Glomerular visceral epithelial cell (primary cell): ENCODE results near the gene AGAP3.

Experiments used
- DNase-seq: peaks from one replicate; pipeline ENCODE4 v3.0.0-alpha.2; 2016; ENCODE audit errors: extremely low spot score

AGAP3 gene

DNA sequence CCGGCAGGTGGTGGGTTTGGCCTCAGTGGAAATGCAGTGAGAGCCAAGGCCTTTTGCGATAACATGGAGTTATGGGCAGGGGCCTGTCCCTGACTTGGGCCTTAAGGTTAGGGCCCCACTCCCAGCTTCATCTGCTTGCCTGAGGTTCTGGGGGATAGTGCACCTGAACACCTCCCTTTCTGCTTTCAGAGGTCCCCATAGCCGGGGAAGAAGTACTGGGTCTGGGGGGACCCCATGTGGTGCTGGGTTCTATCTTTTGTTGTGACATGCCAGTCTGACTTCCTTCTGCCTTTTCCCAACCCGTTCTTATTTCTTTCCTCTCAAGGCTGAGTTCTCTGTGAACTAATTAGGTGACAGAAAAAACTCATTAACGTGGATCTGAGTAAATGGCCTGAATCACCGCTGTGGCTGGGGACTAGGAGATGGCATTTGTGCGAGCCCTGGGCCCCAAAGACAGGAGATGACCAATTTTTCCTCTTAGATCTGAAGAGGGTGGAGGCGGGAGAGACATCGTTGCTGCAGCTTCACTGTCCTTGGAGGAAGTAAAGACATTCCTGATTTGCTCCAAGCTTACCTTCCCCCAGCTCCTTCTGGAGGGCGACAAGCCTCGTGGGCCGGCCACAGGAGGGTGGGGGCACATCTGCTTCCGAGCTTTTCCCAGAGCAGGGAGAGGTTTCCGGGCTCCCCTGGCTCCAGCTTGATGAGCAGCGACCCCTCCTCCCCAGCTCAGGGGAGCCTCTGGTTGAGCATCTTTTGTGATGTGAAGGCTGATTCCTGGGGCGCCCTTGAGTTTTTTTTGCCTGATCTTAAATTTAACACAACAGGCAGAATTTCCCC lies 2.0 kb downstream of the AGAP3 start:
- DNase-seq = no peak

DNA sequence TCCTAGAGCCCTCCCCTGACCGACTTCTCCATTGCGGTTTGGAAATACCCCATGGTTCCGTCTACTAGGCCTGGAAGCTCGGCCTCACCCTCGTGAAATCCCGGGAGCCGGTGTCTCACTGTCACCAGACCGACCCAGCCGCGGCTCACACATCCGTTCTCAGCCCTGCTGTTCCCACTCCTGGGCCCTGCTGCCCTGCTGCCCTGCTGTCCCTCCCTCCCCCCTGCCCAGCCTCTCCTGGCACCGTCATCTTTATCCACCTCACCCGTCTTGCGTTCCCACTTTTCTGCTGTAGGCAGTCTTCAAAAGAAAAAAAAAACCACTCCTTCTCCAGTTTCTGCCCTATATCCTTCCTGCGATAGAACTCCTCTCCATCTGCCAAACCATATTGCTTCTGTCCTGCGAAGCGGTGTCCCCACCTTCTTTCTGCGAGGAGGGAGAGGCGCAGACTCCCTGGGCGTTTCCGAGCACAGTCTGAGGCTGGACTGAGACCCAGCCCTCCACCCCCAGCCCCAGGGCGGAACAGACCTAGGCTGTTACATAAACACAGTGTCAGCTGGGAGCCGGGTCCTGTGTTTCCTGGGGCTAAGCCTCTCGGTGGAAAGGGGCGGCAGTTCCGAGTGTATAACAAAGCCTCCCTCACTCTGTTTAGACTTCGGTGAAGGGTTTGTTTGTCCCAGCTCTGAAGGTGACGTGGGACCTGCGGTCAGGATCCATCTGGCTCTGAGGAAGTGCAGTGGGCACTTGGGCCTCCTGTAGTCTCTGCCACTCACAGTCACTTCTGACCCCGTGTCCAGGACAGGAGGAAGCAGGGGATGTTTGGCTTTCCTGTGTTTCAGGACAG lies 2.8 kb downstream of the AGAP3 start:
- no peak for DNase-seq

DNA sequence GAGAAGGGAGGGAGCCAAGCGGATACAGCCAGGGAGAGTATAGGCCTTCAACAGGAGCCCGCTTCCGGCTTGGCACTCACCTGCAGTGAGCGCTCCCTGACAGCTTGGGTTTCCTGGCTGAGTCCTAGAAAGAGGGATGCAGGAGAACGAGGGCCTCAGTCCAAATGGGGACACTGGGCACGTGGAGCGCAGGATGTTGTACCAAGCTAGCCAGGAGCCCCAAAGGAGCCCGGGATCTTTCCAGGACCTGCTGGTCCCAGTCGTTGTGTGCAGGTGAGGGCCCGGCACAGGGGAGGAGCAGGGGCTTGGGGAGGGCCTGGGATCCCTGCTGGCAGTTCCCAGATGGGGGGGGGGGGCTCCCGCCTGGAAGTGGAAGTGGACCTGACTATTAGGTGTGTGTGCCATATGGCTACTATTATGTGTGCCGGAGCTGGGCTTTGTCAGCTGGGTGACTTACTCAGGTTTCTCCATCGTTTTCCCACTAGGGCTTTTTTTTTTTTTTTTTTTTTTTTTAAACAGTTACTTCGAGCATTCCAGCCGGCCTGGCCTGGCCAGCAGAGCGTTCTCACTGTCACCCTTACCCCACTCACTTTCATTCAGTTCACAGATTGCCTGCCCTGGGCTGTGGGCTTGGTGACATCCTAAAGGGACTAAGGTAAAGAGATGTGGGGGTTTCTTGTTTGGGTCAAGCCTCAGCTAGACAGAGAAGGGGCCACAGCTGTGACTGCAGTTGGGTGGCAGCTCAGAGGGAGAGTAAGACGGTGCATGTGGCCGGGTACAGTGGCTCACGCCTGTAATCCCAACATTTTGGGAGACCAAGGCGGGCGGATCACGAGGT lies 3.8 kb downstream of the AGAP3 start:
- DNase-seq = no peak

DNA sequence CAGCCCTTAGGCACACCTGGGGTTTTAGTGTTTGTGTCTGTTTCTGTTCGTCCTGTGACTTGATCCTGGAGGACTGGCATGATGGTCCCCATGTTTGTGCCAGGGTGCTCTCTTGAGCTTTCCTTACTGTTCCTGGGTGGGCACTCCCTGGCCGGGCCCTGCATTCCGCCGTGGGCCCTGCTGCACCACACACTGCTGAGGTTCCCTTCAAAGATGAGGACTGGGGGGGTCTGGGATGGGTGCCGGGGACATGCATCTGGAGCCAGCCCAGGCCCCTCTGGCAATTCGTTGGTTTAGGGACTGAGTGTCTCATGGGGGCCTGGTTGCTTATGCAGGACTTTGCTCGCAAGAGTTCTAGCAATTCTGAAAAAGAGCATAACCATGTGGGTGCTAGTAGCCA lies 4.7 kb downstream of the AGAP3 start:
- no peak for DNase-seq

DNA sequence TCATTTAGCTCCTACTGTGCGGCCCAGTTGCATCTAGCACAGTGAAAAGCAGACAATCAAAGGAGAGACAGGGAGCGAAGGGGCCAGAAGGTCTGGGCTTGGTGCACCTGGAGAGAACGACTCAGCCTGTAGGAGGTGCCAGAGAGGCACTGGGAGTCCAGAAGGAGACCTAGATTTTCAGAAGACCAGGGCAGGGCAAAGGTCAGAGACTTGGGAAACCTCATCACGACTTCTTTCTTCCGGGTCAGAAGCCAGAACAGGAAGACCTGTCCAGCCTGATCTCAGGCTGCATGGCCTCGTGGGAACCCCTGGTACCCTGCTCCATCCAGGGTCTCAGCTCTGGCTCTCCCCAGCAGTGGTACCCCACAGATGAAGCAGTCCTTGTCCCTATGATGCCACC lies 5.2 kb downstream of the AGAP3 start:
- DNase-seq = no peak

DNA sequence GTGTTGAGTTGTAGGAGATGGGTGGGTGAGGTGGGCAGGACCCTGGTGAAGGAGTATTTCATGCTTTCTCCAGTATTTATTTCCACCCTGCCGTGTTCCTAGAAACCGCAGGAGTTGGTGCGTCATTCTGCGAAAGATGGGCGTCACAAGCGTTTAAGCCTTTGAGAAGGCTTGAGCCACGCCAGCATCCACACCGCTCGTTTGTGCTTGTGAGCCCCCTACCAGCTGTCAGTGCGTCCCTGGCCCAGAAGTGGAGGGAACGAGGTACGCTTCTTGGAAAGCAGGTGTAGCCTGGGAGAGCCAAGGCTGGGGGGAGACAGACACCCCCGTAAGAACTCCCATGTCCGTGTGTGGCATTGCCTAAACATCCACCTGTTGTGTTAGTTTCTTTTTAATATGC lies 5.7 kb downstream of the AGAP3 start:
- no peak for DNase-seq

DNA sequence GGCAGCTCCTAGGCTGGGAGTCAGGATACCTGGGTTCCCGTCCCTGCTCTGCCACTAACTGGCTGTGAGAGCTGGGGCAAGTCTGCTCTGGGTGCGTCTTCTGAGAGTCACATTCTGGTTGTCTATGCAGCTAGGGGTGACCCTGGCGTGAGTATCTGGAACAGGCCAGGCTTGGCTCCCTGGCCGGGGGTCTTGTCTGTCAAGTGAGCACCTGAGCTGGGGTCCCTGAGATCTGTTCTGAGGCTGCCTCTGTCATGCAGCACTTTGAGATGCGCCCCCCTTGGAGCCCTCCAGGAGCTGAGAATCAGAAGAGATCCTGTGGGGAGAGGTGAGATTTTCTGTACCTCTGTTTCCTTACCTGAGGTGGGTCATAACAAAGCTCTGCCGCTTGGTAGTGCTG lies 7.5 kb downstream of the AGAP3 start:
- DNase-seq = no peak

DNA sequence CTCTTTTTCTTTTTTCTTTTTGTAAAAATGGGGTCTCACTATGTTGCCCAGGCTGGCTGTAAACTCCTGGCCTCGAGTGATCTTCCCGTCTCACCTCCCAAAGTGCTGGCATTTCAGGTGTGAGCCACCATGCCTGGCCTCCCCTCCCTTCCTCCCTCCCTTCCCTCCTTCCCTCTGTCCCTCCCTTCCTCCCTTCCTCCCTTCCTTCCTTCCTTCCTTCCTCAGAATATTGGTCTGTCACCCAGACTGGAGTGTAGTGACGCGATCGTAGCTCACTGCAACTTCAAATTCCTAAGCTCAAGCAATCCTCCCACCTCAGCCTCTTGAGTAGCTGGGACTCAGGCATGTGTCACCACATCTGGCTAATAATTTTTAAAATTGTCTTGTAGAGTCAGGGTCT lies 8.4 kb downstream of the AGAP3 start:
- peak; percentile 49 for DNase-seq

DNA sequence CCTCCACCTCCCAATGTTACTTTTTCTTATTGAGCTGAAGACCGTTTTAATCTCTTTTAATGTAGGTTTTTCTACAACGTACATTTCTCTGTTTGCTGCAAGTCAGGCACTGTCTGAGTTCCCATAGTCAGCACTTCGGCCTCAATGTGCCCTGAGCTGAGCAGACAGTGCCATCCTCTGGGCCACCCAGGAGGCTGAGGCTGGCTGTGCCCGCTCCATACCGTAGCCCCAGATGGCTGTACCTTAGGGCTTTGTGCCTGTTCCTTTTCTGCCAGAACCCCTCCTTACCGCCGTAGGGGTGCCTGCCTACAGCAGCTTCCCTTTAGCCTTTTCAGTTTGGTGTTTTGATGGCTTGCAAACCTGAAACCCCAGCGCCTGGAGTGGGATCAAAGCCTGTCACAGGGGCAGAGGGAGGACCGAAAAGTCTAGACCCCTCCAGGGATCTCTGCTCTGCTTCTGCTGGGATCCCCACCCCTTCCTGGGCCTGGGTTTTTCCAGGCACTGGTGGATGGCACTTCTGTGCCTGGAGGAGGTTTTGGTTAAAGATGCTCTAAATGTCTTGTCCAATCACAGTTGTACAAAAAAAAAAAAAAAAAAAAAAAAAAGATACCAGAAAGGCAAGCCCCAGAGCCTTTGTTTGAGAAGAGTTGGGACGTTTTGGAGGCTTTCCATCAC lies 9.0 kb downstream of the AGAP3 start:
- DNase-seq = no peak

DNA sequence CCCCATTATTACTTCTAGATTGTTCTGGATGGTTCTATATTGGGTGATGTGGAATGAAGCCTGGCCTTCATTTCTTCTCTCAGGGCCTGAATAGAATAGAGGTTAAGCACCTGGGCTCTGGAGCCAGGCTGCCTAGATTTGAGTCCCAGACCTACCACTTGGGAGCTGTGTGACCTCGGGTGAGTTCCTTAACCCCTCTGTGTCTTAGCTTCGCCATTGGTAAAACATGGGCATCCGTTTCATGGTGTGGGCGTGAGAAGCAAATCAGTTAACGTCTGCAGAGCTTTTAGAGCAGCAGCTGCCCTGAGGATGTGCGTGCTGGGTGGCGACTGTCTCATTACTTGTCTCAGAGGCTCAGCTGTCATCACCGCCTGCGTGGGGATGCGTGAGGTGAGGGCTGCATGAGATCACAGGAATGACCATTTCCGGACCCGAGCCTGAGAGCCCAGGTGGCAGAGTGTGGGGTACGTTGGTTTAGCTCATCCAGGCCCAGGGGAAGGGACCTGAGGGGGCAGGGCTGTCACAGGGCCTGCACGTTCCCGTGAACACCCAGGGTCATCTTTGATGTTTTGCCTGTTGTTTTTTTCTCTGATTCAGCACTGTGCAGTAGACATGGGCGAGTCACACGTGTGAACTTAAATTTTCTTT lies 9.7 kb downstream of the AGAP3 start:
- DNase-seq = no peak

DNA sequence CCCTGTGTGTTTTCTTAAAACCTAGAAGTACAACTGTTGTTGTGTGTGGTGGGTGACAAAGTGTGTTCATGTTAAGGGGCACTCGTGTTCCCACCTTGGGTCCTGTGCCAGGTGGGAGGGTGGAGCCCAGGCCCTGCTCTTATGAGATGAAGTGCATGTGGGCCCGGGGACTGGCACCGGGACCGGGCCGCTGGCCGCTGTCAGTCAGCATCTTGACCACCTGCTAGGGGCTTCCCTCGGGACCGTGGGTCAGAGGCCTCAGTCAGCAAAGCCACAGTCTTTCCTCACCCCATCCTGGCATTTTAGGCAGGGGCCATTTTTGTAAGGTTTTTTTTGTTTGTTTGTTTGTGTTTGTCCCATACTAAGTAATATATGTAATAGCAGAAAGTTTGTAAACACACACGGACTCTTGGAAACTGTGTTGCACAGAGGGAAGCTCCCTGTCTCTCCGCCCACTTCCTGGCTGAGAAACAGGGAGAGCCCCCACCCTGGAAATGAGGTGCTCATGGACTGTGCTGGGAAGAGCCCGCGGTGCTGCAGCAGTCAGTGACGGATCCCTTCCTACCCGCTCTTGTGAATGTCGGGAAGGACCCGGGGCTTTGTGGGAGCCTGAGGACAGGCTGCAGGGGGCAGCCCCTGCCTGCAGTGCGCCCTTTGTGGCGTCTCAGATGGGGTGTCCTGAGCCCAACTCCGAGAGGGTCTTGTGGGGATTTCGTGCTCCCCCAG lies 13.4 kb downstream of the AGAP3 start:
- no peak for DNase-seq

DNA sequence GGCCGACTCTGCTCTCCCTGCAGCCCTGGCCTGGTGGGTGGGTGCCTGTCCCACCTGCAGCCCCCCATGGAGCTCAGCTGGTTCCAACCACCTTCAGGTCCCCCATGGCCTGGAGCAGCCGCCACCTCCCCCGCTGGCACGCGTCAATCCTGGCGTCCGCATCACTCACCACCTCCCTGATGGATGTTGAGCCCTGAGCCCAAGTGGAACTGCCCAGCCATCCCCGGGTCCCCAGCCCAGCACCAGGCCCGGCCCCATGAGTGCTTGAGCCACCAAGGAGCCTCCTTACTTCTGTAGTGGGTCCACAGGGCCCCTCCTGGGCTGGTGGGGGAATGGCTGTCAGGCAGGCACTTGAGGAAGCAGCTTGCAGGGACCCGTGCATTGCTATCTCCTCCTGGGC lies 14.6 kb downstream of the AGAP3 start:
- no peak for DNase-seq

DNA sequence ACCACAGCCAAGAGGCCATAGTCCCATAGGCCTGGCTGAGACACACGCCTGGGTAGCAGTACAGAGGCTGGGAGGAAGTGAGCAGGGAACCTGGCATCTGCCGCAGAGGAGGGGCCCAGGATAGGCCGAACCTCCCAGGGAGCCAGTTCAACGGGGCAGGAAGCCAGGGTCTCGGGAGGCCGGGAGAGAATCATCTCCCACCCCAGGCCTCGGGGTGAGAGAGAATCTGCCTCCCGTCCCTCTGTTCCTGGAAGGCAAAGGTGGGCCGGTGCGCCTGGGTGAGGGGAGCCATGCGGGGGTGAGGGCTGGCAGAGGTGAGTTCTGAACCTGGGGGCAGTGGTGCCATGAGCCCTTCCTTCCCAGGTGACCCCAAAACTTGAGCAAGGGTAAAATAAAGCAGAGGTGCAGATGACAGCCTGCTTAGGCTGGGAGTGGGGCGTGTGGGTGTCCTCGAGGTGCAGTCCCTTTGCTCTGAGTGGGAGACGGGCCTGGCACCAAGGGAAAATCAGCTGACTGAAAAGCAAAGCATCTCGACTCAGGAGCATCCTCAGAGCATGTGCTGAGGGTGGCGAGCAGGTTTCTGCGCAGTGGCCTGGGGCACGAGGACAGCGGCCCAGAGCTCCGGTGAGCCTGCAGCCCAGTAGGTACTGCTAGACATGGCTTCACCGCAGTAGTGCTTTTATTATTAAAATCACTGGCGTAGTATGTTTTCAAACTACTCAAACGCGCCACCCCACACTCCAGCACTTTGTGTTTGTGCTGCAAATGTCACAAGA lies 15.5 kb downstream of the AGAP3 start:
- no peak for DNase-seq

DNA sequence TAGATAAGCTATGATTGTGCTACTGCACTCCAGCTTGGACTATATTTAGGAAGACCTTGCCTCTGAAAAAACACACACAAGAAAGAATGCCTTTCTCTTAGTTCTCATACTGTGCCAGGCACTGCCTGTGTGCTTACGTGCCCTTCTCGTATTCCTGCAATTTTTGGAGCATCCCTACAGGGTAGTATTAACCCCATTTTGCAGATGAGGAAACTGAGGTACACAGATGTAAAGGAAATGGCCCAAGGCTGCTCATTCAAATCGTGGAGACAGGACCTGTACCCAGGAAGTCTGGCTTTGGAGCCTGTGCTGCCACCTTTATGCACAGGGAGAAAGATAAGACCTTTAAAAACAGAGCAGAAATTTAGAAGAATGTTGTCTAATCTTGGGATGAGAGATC lies 16.7 kb downstream of the AGAP3 start:
- DNase-seq = no peak

DNA sequence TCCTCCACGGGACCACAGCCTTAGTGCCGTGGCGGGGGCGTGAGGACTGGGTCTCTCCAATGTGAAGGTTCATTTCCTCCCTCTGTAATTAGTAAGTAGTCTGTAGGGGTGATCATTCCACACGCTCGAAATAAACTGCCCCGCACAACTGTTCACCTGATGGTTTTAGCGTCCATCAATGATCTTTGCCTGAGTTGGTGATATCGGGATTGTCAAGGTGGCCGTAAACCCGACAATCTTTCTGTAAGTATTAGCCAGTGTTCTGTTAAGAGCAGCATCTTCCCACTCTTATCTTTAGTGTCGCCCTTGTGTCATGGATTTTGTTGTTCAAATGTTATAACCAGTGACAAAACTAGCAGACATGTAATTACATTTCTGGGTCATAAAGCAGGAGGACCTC lies 17.7 kb downstream of the AGAP3 start:
- no peak for DNase-seq

DNA sequence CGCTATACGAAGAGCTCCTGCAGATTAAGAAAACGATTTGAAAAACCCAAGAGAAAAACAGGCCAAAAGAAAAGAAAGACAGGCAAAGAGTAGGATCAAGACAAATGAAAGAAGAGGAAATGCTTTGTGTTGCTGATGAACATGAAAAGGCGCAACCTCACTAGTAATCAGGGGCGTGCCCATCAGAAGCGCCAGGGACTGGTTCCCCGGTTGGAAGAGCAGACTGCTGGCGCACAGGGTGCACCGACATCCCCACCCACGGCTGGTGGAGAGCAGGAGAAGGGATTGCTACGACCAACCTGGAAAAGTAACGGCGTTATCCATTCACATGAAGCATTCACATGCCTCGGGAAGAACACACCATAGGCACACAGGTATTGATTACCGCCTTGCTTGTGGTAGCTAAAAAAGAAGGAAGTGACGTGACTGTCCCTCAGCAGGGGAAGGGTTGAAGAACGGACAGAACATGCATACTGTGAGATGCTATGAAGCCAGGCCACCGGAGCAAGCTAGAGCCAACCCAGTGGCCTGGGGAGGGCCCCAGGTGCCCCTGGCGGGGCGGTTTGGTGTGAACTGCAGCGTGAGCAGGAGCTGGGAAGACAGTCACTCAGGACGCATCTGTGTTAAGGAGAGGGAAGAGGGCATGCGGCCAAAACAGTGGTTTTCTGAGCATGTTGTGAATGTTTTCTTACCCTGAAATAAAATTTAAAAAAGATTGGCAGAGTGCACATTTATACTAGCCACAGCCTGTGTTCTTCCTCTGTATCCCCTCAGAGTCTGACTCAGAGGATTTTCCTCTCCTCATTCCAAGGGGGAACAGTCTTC lies 18.3 kb downstream of the AGAP3 start:
- peak; percentile 75 for DNase-seq

DNA sequence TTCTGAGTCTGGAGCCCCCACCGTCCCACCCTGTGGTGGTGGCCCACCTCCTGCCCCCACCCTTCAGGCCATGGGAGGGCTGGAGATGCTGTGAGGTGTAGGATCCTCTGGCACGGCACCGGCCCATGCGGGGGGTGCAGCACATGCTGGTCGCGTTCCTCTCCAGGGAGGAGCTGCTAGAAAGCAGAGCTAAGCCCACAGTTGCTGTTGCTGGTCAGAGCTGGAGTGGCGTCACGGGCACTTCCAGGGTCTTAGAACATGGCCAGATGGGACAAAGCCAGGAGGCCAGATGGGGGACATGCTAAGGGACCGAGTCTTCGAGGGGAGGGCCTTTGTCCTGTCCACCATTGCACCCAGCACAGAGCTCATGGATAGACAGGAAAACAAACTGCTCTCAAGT lies 21.6 kb downstream of the AGAP3 start:
- no peak for DNase-seq

DNA sequence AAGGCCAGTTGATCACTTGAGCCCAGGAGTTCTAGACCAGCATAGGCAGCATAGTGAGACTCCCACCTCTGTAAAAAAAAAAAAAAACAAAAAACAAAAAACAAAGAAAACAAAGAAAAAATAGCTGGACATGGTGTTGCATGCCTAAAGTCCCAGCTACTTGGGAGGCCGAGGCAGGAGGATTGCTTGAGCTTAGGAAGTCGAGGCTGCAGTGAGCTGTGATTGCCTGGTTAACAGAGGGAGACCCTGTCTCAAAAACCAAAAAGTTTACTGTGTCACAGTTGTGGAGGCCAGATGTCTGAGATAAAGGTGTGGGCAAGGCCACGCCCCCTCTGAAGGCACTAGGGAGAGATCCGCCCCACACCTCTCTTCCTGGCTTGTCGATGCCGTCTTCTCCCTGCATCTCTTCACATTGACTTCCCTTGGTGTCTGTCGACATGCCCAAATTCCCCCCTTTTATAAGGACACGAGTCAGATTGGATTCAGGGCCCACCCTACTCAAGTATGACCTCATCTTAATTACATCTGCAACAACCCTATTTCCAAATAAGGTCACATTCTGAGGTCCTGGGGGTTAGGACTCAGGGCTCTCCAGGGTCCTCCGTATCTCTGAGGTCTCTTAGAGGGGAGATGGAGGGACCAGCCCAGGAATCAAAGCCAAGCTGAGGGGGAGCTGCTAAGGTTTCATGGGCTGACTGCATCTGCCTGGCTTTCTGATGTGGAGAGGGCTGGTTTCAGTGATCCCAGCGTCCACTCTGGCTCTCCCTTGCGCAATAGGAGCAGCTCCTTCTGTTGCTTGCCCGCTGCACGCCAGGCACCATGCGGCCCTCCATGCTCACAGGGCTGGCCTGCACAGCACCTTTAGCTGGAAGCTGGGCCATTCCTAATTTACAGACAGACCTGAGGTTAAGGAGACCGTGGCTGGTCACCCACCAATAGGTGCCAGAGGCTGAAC lies 23.1 kb downstream of the AGAP3 start:
- DNase-seq = no peak
